HG02981 (cell line): Measurements from ENCODE around the gene TWF1.
"Not testable (repeated sequence)": the region's sequence is repeated elsewhere in the genome, so short reads cannot be mapped to it uniquely, and the experiment has no call there.

Experiments
- ATAC-seq: cut with Tn5 transposase; IDR thresholded peaks from one replicate; pipeline ENCODE4 v1.9.1; 2021; ENCODE audit warnings: mild to moderate bottlenecking, moderate library complexity; ENCODE audit not compliant: unreplicated experiment

Gene TWF1

DNA sequence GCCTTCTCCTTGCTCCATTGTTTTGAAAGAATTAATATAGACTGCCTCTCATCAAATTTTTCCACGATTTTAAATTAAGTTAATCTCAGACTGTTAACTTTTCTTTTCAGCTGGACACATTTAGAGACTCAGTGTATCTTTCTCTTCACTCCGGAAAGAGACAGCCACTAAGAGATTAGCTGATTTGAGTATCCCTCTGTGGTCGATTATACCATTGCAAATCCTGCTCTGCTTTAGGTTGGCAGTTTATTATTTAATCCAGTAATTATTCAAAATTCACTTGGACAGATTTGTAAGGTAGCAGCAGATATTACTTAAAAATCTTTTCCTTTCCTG lies 588 bp upstream of the TWF1 start:
- no peak for ATAC-seq

- no peak for ATAC-seq
These were observed 813 bp downstream of the TWF1 start for GRCh38 chr12:43805149-43805859.

GRCh38 chr12:43797561-43798217 lies 8.4 kb downstream of the TWF1 start:
- no peak for ATAC-seq

GRCh38 chr12:43795716-43796280 lies 10.3 kb downstream of the TWF1 start:
- peak; percentile 47 for ATAC-seq

DNA sequence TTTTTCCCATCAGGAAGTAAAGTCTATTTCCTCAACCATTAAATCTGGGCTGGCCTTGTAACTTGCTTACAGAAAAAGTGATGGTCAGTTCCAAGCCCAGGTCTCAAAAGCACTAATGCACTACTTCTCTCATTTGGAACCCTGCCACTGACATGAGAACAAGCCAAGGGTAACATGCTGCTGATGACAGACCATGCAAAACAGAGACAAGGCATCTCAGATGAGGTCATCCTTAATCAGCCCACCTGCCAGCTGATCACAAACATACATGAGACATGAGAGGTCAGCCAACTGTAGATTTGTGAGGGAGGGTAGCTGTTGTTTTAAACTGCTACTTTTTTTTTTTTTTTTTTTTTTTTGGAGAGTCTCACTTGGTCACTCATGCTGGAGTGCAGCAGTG lies 16.2 kb downstream of the TWF1 start:
- ATAC-seq, result no peak

- ATAC-seq, result no peak
These were observed 19.0 kb downstream of the TWF1 start for GRCh38 chr12:43786899-43787693.

DNA sequence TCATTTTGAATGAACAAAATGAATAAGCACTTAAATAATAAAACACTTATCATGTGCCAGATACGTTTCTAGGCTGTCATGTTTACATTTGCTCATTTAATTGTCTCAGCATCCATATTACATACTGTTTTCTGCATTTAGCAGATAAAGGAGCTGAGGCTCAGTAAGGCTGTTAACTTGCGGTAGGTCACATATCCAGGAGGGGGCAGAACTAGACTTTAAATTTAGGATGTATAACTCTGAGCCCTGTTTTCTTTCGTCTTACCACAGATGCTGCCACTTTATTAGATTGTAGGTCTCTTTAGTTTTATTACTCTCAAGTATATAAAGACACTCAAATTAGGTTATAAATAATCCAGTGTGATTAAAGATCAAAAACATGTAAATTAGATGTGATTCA lies 29.6 kb downstream of the TWF1 start:
- ATAC-seq, result no peak

- ATAC-seq, result no peak
These were observed 39.8 kb downstream of the TWF1 start for GRCh38 chr12:43766291-43766690.

- ATAC-seq, result no peak
These were observed 41.6 kb downstream of the TWF1 start for GRCh38 chr12:43764528-43764927.

DNA sequence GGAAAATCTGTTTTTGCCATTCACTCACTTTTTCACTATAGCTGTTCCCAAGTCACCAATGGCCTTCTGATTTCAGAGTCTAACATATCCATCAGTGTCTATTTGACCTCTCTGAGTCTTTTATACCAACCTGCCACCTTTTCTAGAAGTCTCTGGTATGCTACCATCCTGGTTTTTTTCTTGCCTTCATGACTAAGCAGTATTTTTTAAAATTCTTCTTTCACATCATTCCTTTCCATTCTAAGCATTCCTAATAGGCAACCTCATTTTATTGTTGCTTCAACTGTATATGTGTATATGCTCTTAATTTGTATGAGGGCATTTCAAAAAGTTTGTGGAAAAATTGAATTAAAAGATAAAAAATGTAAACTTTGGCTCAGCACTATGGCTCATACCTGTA lies 42.3 kb downstream of the TWF1 start:
- no peak for ATAC-seq

DNA sequence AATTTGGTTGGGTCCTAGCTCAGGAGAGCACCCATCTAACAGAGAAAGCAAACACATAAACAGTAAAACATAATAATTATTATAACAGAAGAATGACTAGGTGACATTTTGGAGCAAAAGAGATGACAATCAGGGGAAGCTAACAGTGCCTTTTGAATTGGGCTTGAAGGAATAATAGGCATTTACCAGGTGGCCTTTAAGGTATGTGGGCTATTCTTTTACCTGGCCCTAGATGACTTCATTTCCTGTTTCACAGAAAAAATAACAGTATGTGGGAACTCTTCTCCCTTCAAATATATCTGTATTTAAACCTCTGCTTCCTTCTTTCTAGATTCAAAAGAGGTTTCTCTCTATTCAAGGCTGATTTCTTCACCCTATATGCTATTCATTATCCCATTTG lies 43.5 kb downstream of the TWF1 start:
- ATAC-seq, result no peak

- no peak for ATAC-seq
These were observed 44.6 kb downstream of the TWF1 start for GRCh38 chr12:43761500-43761899.

- no peak for ATAC-seq
These were observed 45.7 kb downstream of the TWF1 start for GRCh38 chr12:43760396-43760795.

DNA sequence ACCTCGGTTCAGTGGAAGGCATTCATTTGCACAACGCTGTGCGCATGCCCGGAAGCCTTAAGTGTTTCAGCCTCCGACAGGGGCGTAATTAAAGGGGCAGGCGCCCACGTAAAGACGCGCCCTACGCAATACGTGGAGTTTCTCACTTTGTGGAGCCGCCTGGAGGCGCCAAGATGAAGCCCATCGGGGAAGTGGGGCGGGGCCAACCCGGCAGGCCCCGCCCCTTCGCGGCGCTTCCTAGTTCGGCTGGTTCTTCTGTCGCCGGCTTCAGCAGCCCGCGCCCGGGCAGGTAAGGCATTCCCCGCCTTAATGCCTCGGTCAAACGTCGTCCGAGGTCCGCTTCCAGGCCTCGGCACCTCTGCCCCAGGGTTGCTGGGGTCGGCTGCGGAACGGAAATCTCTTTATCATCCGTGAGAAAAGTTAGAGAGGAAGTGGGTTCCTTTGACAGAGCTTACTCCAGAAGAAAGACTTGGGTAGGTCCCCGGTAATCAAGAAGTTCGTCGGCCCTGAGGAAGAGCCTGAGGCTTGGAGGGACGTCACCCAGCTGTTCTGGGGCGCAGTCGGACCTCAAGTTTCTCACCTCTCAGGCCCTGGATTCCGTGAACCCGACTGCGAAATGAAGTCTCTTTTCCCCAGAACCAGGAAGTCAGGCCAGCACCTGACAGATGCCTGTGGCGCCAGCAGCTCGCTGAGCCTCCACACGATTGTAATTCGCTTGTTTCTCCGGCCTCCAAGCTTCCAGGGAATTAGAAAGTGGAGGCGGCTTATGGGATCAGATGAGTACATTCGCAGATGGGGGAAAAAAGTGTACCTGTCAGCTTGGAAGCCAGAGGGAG lies 47.2 kb downstream of the TWF1 start, which contains the start of the genes IRAK4 and PUS7L:
Gene IRAK4, plus strand, starts transcription at position 224 of the 836 bp plus-strand sequence. CDS start 9,161 bp downstream, outside the sequence.
Gene PUS7L, minus strand, starts transcription at position 63 of the 836 bp plus-strand sequence. CDS start 3,545 bp downstream, outside the sequence.
- ATAC-seq, result peak; percentile 98

GRCh38 chr12:43758247-43758727 lies 47.8 kb downstream of the TWF1 start:
- peak; percentile 3 for ATAC-seq

DNA sequence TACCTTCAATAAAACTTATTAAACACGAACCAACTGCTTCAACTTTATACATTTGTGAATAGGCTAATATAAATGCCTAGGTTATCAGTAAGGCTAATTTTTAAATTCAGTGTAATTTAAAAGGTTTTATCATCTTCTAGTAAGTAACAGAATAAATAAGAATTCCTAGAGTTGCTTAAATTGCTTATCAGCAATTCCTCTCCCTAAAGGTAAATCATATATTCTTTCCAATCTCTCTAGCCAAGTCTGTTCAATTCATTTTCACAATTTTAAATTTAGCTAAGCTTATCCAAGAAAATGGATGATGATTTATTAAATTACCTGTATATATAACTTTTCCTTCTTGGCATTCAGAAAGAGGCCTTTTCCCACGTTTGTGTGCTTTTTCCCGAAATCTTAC lies 52.1 kb downstream of the TWF1 start:
- no peak for ATAC-seq

GRCh38 chr12:43751360-43751759 lies 54.8 kb downstream of the TWF1 start:
- ATAC-seq, result not testable (repeated sequence)

- no peak for ATAC-seq
These were observed 55.3 kb downstream of the TWF1 start for GRCh38 chr12:43750814-43751213.

DNA sequence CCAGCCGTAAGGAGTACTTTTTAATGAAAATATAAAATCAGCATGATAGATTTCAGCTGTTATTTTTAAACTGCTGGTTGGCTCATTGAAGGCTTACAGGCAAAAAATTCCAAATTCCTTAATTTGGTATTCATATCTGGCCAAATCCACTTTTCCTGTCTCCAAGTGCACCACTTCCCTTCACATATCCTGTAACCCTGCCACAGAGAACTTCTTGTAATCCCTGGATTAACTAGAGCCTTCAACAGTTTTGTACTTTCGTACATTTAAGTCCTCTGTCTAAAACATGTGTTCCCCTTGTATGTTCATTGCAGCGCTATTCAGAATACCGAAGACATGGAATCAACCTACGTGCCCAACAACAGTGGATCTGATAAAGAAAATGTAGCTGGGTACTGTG lies 57.1 kb downstream of the TWF1 start:
- ATAC-seq, result no peak

DNA sequence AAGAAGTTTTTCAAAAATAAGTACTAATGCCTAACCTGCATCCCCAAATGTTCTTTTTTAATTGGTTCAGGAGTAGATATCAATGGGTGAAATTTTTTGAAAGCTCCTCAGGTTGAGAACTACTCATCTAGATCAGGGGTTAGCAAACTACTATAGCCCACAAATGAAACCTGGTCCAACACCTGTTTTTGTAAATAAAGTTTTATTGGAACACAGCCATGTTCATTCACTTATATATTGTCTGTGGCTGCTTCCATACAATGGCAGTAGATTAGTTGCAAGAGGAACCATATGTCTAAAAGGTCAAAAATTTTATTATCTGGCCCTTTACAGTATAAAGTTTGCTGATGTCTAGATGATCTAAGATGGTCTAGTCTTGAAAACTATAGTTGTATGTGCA lies 61.3 kb downstream of the TWF1 start:
- ATAC-seq, result no peak
